ENCODE data around the gene ADGRL2. TPM values are rescaled to one million over a fixed set of nuclear protein-coding genes. Genes with fewer than 3 reads are reported as not detected.

Gene ADGRL2
- total RNA-seq, 1 donor from 2014 or later: 126 TPM

- Histone ChIP-seq H3K9ac (ENCODE audit: low read length) (no peak overlapping the region), H3K36me3 (ENCODE audit: insufficient read depth, low read length) (no peaks in the 10 kb centered on the region), H3K79me2 (ENCODE audit: insufficient read depth, low read length) (peaks cover 3% of the 10 kb centered on the region), H3K4me2 (ENCODE audit: low read length) (no peak overlapping the region), H4K20me1 (ENCODE audit: insufficient read depth, low read length) (peaks cover 4% of the 10 kb centered on the region), H3K27ac (ENCODE audit: low read depth, low read length) (no peak overlapping the region), H2AFZ (ENCODE audit: low read depth, low read length) (no peak overlapping the region), H3K27me3 (ENCODE audit: insufficient read depth, low read length) (no peaks in the 10 kb centered on the region), H3K9me3 (ENCODE audit: insufficient read depth, low read depth, low read length) (no peaks in the 10 kb centered on the region), H3K4me1 (ENCODE audit: insufficient read depth, low read length) (peaks cover 3% of the 10 kb centered on the region), H3K4me3 (ENCODE audit: insufficient read depth, low read depth, low read length) (no peak overlapping the region)
- Mint-ChIP-seq H3K4me1 (ENCODE audit: low read depth, unreplicated experiment) (peaks cover 14% of the 10 kb centered on the region), H3K36me3 (ENCODE audit: low read depth, unreplicated experiment) (no peaks in the 10 kb centered on the region), H3K27me3 (ENCODE audit: low read depth, unreplicated experiment) (no peaks in the 10 kb centered on the region), H3K9me3 (ENCODE audit: unreplicated experiment) (no peaks in the 10 kb centered on the region), H3K4me3 (ENCODE audit: unreplicated experiment) (no peak overlapping the region), H3K27ac (ENCODE audit: unreplicated experiment) (no peak overlapping the region)
- DNase-seq (ENCODE audit: low read depth) (no peak), FAIRE-seq (no peak)
- TF ChIP-seq EZH2 (IDR thresholded peaks at IDR 0.05; ENCODE audit: insufficient read depth, low read length) (no peak), CTCF (IDR thresholded peaks at IDR 0.05; ENCODE audit: insufficient read depth, low read depth, low read length) (no peak)
These were observed 27.2 kb downstream of the ADGRL2 start for GRCh38 chr1:81827942-81828341.

- H3K4me3 Mint-ChIP-seq (ENCODE audit: unreplicated experiment): no peak overlapping the region
- H3K36me3 Mint-ChIP-seq (ENCODE audit: low read depth, unreplicated experiment): no peaks in the 10 kb centered on the region
- H3K4me1 Mint-ChIP-seq (ENCODE audit: low read depth, unreplicated experiment): peaks cover 48% of the 10 kb centered on the region
- H3K36me3 ChIP-seq (ENCODE audit: insufficient read depth, low read length): no peaks in the 10 kb centered on the region
- no peaks in the 10 kb centered on the region for H3K79me2 ChIP-seq (ENCODE audit: insufficient read depth, low read length)
- no peaks in the 10 kb centered on the region for H3K27me3 Mint-ChIP-seq (ENCODE audit: low read depth, unreplicated experiment)
- DNase-seq (ENCODE audit: low read depth) (peak; percentile 83), FAIRE-seq (no peak)
- no peak overlapping the region for H3K9ac ChIP-seq (ENCODE audit: low read length)
- H3K4me3 ChIP-seq (ENCODE audit: insufficient read depth, low read depth, low read length): no peak overlapping the region
- no peaks in the 10 kb centered on the region for H3K27me3 ChIP-seq (ENCODE audit: insufficient read depth, low read length)
- TF ChIP-seq CTCF (IDR thresholded peaks at IDR 0.05; ENCODE audit: insufficient read depth, low read depth, low read length) (no peak), EZH2 (IDR thresholded peaks at IDR 0.05; ENCODE audit: insufficient read depth, low read length) (no peak)
- peaks cover 22% of the 10 kb centered on the region for H3K4me1 ChIP-seq (ENCODE audit: insufficient read depth, low read length)
- no peak overlapping the region for H3K27ac ChIP-seq (ENCODE audit: low read depth, low read length)
- H3K27ac Mint-ChIP-seq (ENCODE audit: unreplicated experiment): peak overlapping the region; percentile 90
- no peaks in the 10 kb centered on the region for H3K9me3 Mint-ChIP-seq (ENCODE audit: unreplicated experiment)
- H4K20me1 ChIP-seq (ENCODE audit: insufficient read depth, low read length): peaks cover 8% of the 10 kb centered on the region
- no peak overlapping the region for H3K4me2 ChIP-seq (ENCODE audit: low read length)
- H2AFZ ChIP-seq (ENCODE audit: low read depth, low read length): no peak overlapping the region
- H3K9me3 ChIP-seq (ENCODE audit: insufficient read depth, low read depth, low read length): no peaks in the 10 kb centered on the region
These were observed 31.8 kb downstream of the ADGRL2 start for GRCh38 chr1:81832573-81832972.

- peak; percentile 83 for DNase-seq (ENCODE audit: low read depth)
- H3K4me2 ChIP-seq (ENCODE audit: low read length): peak overlapping the region; percentile 46
- H3K36me3 ChIP-seq (ENCODE audit: insufficient read depth, low read length): no peaks in the 10 kb centered on the region
- H3K9me3 ChIP-seq (ENCODE audit: insufficient read depth, low read depth, low read length): no peaks in the 10 kb centered on the region
- TF ChIP-seq EZH2 (IDR thresholded peaks at IDR 0.05; ENCODE audit: insufficient read depth, low read length) (no peak), CTCF (IDR thresholded peaks at IDR 0.05; ENCODE audit: insufficient read depth, low read depth, low read length) (no peak)
- no peaks in the 10 kb centered on the region for H3K79me2 ChIP-seq (ENCODE audit: insufficient read depth, low read length)
- H3K27ac ChIP-seq (ENCODE audit: low read depth, low read length): no peak overlapping the region
- no peaks in the 10 kb centered on the region for H3K9me3 Mint-ChIP-seq (ENCODE audit: unreplicated experiment)
- H4K20me1 ChIP-seq (ENCODE audit: insufficient read depth, low read length): peaks cover 8% of the 10 kb centered on the region
- H3K27ac Mint-ChIP-seq (ENCODE audit: unreplicated experiment): no peak overlapping the region
- H2AFZ ChIP-seq (ENCODE audit: low read depth, low read length): no peak overlapping the region
- FAIRE-seq: no peak
- peak overlapping the region; percentile 21 for H3K4me3 Mint-ChIP-seq (ENCODE audit: unreplicated experiment)
- peaks cover 48% of the 10 kb centered on the region for H3K4me1 Mint-ChIP-seq (ENCODE audit: low read depth, unreplicated experiment)
- no peak overlapping the region for H3K4me3 ChIP-seq (ENCODE audit: insufficient read depth, low read depth, low read length)
- H3K4me1 ChIP-seq (ENCODE audit: insufficient read depth, low read length): peaks cover 22% of the 10 kb centered on the region
- no peaks in the 10 kb centered on the region for H3K27me3 ChIP-seq (ENCODE audit: insufficient read depth, low read length)
- H3K36me3 Mint-ChIP-seq (ENCODE audit: low read depth, unreplicated experiment): no peaks in the 10 kb centered on the region
- no peaks in the 10 kb centered on the region for H3K27me3 Mint-ChIP-seq (ENCODE audit: low read depth, unreplicated experiment)
- H3K9ac ChIP-seq (ENCODE audit: low read length): no peak overlapping the region
These were observed 33.0 kb downstream of the ADGRL2 start for GRCh38 chr1:81833722-81834121.

Data from astrocyte (in vitro differentiated cells and primary cell).